ENCODE results near the gene RAB22A.
"Not testable (repeated sequence)": the region's sequence is repeated elsewhere in the genome, so short reads cannot be mapped to it uniquely, and the experiment has no call there.

- not testable (repeated sequence) for TF ChIP-seq CTCF (IDR thresholded peaks at IDR 0.05 in 2 of 3, conservative IDR thresholded peaks at IDR 0.05 in 1 of 3; ENCODE audit: borderline replicate concordance in 1 of 3, insufficient read depth in 1 of 3, low read depth in 2 of 3, low read length in 2 of 3); CBX3 (IDR thresholded peaks at IDR 0.05; ENCODE audit: low read depth); EZH2phosphoT487 (IDR thresholded peaks at IDR 0.05; ENCODE audit: borderline replicate concordance); YY1 (IDR thresholded peaks at IDR 0.05; ENCODE audit: extremely low read depth, insufficient replicate concordance, low read depth, low read length); POLR2A (IDR thresholded peaks at IDR 0.05; ENCODE audit: borderline replicate concordance, extremely low read depth, insufficient read depth, insufficient read length); RAD21 (IDR thresholded peaks at IDR 0.05; ENCODE audit: low read depth); EGR1 (IDR thresholded peaks at IDR 0.05; ENCODE audit: low read depth); MAX (IDR thresholded peaks at IDR 0.05); ZFX (IDR thresholded peaks at IDR 0.05); ELF1 (IDR thresholded peaks at IDR 0.05; ENCODE audit: borderline replicate concordance, low read depth); SRF (IDR thresholded peaks at IDR 0.05; ENCODE audit: low read depth); POLR2AphosphoS5 (IDR thresholded peaks at IDR 0.05; ENCODE audit: low read depth, low read length); REST (IDR thresholded peaks at IDR 0.05; ENCODE audit: low read depth); TCF7L2 (IDR thresholded peaks at IDR 0.05; ENCODE audit: borderline replicate concordance, extremely low read depth, insufficient read depth, insufficient read length)
Measured at GRCh38 chr20:58414216-58414615, 104.7 kb downstream of the RAB22A start.

Data from HCT116 (cell line).